ENCODE results near the gene STK32B.

DNA sequence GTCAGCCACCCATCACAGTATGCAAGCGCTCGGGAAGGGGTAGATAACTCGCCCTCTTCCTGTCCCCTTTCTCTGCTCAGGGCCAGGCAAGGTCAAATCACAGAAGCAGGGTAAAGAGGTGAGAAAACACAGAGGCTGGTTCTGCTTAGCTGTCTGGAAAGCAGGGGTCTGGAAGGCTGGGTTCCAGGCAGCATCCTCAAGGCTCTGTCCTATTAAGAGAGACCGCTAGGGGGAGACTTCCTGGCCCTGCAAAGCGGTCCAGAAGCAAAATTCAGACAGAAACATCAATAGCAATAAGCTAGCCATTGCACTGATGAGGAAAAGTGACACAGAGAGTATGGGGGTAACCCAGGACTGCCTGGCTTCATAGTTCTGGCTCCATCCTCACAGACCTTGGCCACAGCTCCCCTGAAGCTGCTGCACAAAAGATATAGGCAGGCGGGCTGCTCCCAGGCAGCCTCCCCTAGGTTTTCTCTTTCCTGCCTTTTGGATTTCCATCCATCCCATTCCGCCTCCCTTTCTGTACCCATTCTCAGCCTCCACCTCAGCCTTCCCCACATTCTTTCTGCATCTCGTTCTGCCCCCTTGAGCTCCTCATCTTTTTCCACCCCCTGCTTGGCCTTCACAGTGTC is 348.6 kb downstream of the STK32B start:
- TF ChIP-seq, protein P1, sequence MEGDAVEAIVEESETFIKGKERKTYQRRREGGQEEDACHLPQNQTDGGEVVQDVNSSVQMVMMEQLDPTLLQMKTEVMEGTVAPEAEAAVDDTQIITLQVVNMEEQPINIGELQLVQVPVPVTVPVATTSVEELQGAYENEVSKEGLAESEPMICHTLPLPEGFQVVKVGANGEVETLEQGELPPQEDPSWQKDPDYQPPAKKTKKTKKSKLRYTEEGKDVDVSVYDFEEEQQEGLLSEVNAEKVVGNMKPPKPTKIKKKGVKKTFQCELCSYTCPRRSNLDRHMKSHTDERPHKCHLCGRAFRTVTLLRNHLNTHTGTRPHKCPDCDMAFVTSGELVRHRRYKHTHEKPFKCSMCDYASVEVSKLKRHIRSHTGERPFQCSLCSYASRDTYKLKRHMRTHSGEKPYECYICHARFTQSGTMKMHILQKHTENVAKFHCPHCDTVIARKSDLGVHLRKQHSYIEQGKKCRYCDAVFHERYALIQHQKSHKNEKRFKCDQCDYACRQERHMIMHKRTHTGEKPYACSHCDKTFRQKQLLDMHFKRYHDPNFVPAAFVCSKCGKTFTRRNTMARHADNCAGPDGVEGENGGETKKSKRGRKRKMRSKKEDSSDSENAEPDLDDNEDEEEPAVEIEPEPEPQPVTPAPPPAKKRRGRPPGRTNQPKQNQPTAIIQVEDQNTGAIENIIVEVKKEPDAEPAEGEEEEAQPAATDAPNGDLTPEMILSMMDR (conservative IDR thresholded peaks at IDR 0.05; ENCODE audit: low read length), result peak; percentile 52
- TF ChIP-seq EZH2phosphoT487 (IDR thresholded peaks at IDR 0.05; ENCODE audit: borderline replicate concordance), result no peak

Data from Loucy (cell line).